SK-N-SH (cell line): ENCODE results near the gene TTYH3.

Experiments used
- CTCF ChIP-seq: fragments of 200-600 bp; sonication (generic); IDR thresholded peaks from 2 replicates; pipeline ENCODE4 v1.6.1; 2017; ENCODE audit warnings: antibody characterized with exemption, mild to moderate bottlenecking, moderate library complexity
- EZH2phosphoT487 ChIP-seq: fragments of 200-600 bp; sonication (generic); IDR thresholded peaks from 2 replicates; pipeline ENCODE4 v1.6.1; 2017; ENCODE audit warnings: low read depth, mixed run types, mild to moderate bottlenecking, antibody characterized with exemption, moderate library complexity, borderline replicate concordance
- POLR2AphosphoS5 ChIP-seq: IDR thresholded peaks from 2 replicates; pipeline ENCODE4 v1.6.1; 2012; ENCODE audit warnings: low read depth, low read length
- RAD21 ChIP-seq: IDR thresholded peaks from 2 replicates; pipeline ENCODE4 v1.6.1; 2012; ENCODE audit warnings: mild to moderate bottlenecking, low read length
- REST ChIP-seq: IDR thresholded peaks from 2 replicates; pipeline ENCODE4 v1.6.1; 2012; ENCODE audit warnings: mild to moderate bottlenecking, low read depth, low read length, moderate library complexity

- TF ChIP-seq REST (no peak), EZH2phosphoT487 (no peak), RAD21 (no peak), POLR2AphosphoS5 (no peak), CTCF (no peak)
Observed at GRCh38 chr7:2603044-2603965, 28.5 kb upstream of the TTYH3 start.
